NCI-H1417 treated with DMSO at 0.1 percent for 48 hours (cell line): ENCODE measurements around the gene OGDH.

Source experiments
- DNase-seq: peaks from one replicate; lab custom pipeline; 2025; lab: John Stamatoyannopoulos, UW

The OGDH gene

DNA sequence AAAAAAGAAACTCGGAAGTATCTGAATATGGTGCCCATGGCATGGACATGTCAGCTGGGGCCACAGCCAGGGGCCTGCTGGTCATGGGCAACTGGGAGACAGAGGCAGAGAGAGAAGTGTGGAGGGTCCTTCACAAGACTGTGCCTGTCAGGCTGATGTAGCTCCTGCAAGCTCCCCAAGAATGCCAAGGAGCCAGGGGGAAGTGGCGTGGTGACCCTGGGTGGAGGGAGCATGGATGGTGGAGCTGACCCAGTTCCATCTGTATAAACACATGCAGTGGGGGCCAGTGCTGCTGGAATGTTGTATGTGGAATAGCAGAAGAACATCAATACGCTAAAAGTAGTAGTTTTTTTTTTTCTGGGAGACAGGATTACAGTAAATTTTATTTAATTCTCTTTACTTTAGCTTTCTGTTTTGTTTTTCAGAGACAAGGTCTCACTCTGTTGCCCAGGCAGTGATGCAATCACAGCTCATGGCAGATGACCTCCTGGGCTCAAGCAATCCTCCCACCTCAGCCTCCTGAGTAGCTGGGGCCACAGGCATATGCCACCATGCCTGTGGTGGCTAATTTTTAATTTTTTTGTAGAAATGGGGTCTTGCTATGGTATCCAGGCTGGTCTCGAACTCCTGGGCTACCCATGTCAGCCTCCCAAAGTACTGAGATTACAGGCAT, 131.8 kb downstream of the OGDH start:
- no peak for DNase-seq

- no peak for DNase-seq
Observed at GRCh38 chr7:44738876-44739665, 132.6 kb downstream of the OGDH start.

- DNase-seq: no peak
Observed at GRCh38 chr7:44740055-44740454, 133.6 kb downstream of the OGDH start.

GRCh38 chr7:44743750-44744149, 137.3 kb downstream of the OGDH start:
- no peak for DNase-seq

- DNase-seq: peak; percentile 58
Observed at GRCh38 chr7:44748045-44748947, 141.9 kb downstream of the OGDH start, which contains the start of gene ZMIZ2. TSS of gene ZMIZ2 (plus strand) at chr7:44748847. CDS start at chr7:44756250, 7,403 bp downstream.

DNA sequence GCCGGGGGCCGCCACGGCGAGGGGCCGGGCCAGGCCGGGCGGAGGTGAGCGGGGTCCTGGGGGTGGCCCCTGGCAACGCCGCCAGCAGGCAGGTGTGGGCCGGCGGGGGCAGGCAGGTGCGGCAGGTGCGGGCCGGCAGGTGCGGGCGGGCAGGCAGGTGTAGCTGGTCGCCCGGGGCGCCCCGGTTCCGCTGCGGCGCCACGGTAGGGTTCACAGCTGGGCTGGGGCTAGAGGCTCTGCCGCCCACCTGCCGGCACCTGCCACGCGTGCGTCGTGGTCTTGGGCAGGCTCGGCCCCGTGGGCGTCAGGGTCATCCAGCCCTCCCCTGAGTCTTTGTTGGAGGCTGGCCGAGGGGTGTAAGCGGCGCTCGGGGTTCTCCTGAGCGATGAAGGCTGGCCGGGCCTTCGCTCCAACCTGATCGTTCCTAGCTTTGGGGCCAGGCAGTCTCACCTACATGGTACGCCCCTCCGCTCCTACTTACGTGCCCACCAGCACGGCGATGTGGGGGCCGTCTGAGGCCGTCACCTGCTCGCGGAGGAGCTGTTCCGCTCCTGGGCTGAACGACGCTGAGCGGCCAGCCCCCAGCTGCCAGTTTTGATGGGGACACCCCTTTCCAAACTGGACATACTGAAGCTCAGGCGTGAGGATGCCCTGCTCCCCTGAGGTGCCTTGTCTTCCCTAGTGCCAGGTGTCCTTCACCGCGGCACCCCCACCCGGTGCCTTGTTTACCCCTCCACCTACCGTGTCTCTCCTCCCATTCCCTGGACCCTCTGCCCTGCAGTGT, 142.7 kb downstream of the OGDH start:
- no peak for DNase-seq

DNA sequence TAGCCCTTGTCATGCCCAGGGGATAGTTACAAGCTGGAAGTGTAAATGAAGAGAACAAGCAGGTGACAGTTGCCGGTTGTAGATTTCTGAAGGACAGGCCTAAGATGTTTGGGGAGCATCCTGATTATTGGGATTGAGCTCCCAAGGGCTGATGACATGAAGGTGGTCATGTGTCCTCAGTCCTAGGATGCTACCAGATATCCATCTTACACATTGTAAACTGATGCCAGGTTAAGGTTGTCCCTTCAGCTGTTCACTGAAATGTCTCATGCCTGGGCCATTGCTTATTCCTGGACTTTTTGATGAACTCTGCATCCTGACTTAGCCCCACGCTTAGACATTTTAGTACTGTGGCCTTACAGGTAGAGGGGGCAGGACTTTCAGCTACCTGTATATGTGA, 143.6 kb downstream of the OGDH start:
- no peak for DNase-seq

DNA sequence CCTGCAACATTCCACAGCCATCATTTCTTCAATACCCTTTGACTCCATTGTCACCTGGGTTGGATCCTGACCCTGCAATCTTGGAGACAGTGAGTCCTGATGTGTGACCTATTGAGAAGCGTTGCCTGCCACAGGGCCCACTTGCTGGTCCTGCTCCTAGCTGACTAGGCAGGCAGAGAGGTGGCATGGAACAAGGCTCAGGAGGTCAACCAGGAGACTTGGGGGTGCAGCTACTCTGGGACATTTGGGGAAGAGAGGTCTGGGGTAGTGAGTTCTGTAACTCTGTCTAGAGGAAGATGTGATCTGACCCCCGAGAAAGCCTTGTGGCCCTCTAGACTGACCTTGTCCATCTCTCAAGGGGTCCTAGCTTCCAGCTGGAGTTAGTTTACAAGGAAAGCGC, 144.0 kb downstream of the OGDH start:
- DNase-seq: no peak

- DNase-seq: no peak
Observed at GRCh38 chr7:44750921-44751571, 144.6 kb downstream of the OGDH start.

DNA sequence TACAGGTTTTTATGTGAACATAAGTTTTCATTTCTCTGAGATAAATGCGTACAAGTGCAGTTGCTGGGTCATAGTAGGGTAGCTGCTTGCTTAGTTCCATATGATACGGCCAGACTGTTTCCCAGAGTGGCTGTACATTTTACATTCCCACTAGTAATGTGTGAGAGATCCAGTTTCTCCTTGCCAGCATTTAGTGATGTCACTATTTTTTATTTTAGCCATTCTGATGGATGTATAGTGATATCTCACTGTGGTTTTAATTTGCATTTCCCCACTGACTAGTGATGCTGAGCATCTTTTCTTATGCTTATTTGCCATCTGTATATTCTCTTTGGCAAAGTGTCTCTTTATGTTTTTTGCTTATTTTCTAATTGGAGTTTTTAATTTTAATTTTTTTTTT, 146.4 kb downstream of the OGDH start:
- DNase-seq: no peak

DNA sequence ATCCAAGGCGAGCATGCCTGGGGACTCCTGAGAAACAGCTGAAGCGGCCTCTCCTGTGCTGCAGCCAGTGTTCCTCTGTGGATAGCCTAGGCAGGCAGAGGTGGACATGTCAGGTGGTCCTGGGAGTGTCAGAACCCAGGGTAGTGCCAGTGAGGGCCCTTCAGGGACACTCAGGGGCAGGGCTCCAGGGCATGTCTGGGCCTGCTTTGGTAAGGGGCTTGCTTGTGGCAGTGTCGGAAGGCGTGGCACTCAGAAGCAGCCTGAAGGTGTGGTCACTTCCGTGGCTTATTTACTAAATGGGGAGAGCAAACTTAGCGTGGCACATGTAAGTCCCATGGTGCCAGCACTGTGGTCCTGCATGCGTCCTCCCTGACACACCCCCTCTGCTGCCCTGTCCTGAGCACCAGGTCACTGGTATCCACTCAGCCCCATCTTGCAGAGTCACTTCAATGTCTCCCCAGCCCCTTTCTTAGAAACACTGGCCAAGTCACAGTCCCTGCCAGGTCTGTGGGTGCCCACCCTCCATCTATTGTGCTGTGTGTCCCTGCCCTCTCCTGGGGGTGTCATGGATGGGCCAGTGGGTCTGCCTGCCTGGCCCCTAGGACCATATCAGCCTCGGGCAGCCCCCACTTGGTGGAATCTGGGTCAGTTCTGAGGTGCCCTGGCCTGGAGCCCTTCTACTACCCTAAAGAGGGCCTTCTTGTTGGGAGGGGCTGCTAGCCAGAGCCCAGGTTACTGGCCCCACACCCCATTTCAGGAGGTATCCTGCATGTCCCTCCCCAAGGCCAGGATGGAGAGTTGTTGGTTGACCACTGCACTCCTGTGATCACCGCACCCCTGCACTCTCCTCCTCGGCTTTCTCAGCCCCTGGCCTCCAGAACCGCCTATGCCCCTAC, 148.6 kb downstream of the OGDH start:
- DNase-seq: no peak

- no peak for DNase-seq
Observed at GRCh38 chr7:44755698-44756627, 149.5 kb downstream of the OGDH start.

GRCh38 chr7:44756904-44757303, 150.5 kb downstream of the OGDH start:
- no peak for DNase-seq

GRCh38 chr7:44757311-44757710, 150.9 kb downstream of the OGDH start:
- no peak for DNase-seq

- DNase-seq: no peak
Observed at GRCh38 chr7:44757739-44758138, 151.3 kb downstream of the OGDH start.
